Kidney (tissue), 14 donors: Measurements from ENCODE around the gene RASGRP3. TPM values are rescaled to one million over a fixed set of nuclear protein-coding genes. Genes with fewer than 3 reads are reported as not detected.

Source experiments
- DNase-seq, 5 donors: peaks; one replicate each; pipeline ENCODE4 v3.0.0-alpha.2; 2013 to 2020
- FAIRE-seq: peaks from 2 replicates; lab custom pipeline; 2012; peaks lifted over from hg19 to GRCh38; lab: Jason Lieb, UNC
- H3K27ac ChIP-seq, 2 donors: one replicate each; pipeline ENCODE4 v1.7.0; 2013; ENCODE audit warnings: low read depth in 2 of 2, low read length in 2 of 2, inconsistent platforms in 1 of 2
- H3K27me3 ChIP-seq: one replicate; pipeline ENCODE4 v1.7.1; 2013; ENCODE audit warnings: low read length, inconsistent platforms; ENCODE audit not compliant: control insufficient read depth, insufficient read depth
- H3K36me3 ChIP-seq, 3 donors: one replicate each; pipeline versions ENCODE4 v1.7.0 to v1.7.1; 2013; ENCODE audit warnings: low read length in 3 of 3, control low read depth in 1 of 3, inconsistent platforms in 1 of 3; ENCODE audit not compliant: insufficient read depth in 3 of 3, control insufficient read depth in 2 of 3
- H3K4me1 ChIP-seq, 3 donors: one replicate each; pipeline versions ENCODE4 v1.7.0 to v1.7.1; 2013; ENCODE audit warnings: low read length in 3 of 3, inconsistent platforms in 1 of 3, low read depth in 1 of 3; ENCODE audit not compliant: control insufficient read depth in 2 of 3, insufficient read depth in 2 of 3
- H3K4me3 ChIP-seq, 3 donors: one replicate each; pipeline versions ENCODE4 v1.7.0 to v1.8.1; 2013; ENCODE audit warnings: low read length in 3 of 3, control low read depth in 1 of 3, inconsistent platforms in 1 of 3
- H3K9ac ChIP-seq, 3 donors: one replicate each; pipeline versions ENCODE4 v1.7.0 to v1.7.1; 2013; ENCODE audit warnings: low read length in 3 of 3, control low read depth in 1 of 3, inconsistent platforms in 1 of 3
- H3K9me3 ChIP-seq, 3 donors: one replicate each; pipeline versions ENCODE4 v1.7.0 to v1.7.1; 2013; ENCODE audit warnings: low read length in 3 of 3, control low read depth in 1 of 3, inconsistent platforms in 1 of 3; ENCODE audit not compliant: control insufficient read depth in 2 of 3, insufficient read depth in 1 of 3
- intact Hi-C: fragments of 100-400 bp; cut with DNase I; formaldehyde crosslinking; loops from one replicate; pipeline ENCODE4 v1.11.1; 2022
- polyA plus RNA-seq: library from polyadenylated mRNA; stranded (reverse); fragments of 350-450 nt; fragmentation: Illumina TruSeq; extraction: RNeasy Lipid Tissue Mini Kit (QIAGEN cat#74804); gene quantifications from one replicate; pipeline ENCODE4 v1.2.3, GENCODE V29; 2014; ENCODE audit warnings: low read depth, low replicate concordance; ENCODE audit not compliant: insufficient read depth
- total RNA-seq: library from RNA; stranded (reverse); fragmentation: NEBNext Ultra II Directional; extraction: Animal tissue kit (Norgen Biotek cat#: 25700); gene quantifications from one replicate; pipeline ENCODE4 v1.2.1, GENCODE V29; 2021
- TF ChIP-seq, protein P1 (sequence below): IDR thresholded peaks from 3 replicates; pipeline ENCODE4 v1.5.1; 2012; ENCODE audit warnings: mild to moderate bottlenecking, moderate library complexity, borderline replicate concordance; ENCODE audit not compliant: insufficient read depth; ENCODE audit errors: extremely low read depth
- donor health status: control.
- donor health status: control.
- donor health status: control.
- donor health status: control.
- donor health status: control.
- donor health status: DM: yes; HTN: yes; CAD: no.
- donor health status: Normal renal cell carcinoma (clear cell type).

RASGRP3 gene
- total and polyA plus RNA-seq, 2 donors from 2014 or later: 7.8 to 22.6 TPM

GRCh38 chr2:33599943-33600192 is 123.4 kb downstream of the RASGRP3 start:
- peaks cover 0 to 4% (median 3%) of the 10 kb centered on the region in 3 donors for H3K36me3 ChIP-seq
- H3K9me3 ChIP-seq: no peaks in the 10 kb centered on the region
- FAIRE-seq (no peak), DNase-seq (no peak)
- intact Hi-C loops: no loop called here
- peaks cover 0 to 7% (median 5%) of the 10 kb centered on the region in 3 donors for H3K4me1 ChIP-seq
- no peak overlapping the region for H3K27ac ChIP-seq
- peak overlapping the region; percentile 88 to 98 (median 95) for H3K4me3 ChIP-seq
- H3K9ac ChIP-seq: peak overlapping the region in 2 of 3 donors; percentile 79 to 90
- TF ChIP-seq, protein P1, sequence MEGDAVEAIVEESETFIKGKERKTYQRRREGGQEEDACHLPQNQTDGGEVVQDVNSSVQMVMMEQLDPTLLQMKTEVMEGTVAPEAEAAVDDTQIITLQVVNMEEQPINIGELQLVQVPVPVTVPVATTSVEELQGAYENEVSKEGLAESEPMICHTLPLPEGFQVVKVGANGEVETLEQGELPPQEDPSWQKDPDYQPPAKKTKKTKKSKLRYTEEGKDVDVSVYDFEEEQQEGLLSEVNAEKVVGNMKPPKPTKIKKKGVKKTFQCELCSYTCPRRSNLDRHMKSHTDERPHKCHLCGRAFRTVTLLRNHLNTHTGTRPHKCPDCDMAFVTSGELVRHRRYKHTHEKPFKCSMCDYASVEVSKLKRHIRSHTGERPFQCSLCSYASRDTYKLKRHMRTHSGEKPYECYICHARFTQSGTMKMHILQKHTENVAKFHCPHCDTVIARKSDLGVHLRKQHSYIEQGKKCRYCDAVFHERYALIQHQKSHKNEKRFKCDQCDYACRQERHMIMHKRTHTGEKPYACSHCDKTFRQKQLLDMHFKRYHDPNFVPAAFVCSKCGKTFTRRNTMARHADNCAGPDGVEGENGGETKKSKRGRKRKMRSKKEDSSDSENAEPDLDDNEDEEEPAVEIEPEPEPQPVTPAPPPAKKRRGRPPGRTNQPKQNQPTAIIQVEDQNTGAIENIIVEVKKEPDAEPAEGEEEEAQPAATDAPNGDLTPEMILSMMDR: no peak
- H3K27me3 ChIP-seq: no peaks in the 10 kb centered on the region

DNA sequence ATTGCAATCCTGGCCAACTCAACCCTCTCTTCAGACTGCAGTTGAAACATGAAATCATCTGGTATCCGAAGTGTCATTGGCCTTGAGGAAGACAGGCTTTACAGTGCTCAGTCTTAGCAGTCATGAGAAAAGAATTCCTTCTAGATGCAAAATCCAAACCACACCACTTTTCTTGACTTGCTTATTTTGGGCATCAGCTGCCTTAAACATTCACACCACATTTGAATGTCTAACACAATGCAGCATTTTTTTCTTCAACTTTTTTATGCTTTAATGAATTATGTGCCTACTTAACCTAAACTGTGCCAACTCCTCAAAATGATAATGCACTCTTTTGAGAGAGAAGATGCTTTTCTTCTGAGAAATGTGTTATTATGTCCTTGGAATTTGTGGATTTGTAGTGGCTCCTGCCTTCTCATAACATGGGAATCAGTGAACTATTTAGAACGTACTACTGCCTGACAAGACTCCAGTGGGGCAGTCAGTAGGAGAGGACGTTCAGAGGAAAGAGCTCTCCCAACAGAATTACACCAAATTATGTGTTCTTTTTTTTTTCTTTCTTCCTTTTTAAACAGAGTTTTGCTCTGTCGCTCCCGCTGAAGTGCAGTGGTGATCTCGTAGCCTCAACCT is 125.9 kb downstream of the RASGRP3 start:
- intact Hi-C loops: no loop called here
- H3K9ac ChIP-seq: no peak overlapping the region
- no peak overlapping the region for H3K27ac ChIP-seq
- no peaks in the 10 kb centered on the region for H3K36me3 ChIP-seq
- peaks cover 0 to 10% (median 7%) of the 10 kb centered on the region in 3 donors for H3K4me1 ChIP-seq
- no peaks in the 10 kb centered on the region for H3K9me3 ChIP-seq
- TF ChIP-seq, protein P1: no peak
- H3K4me3 ChIP-seq: no peak overlapping the region
- no peak for FAIRE-seq
- H3K27me3 ChIP-seq: no peaks in the 10 kb centered on the region
- DNase-seq: no peak

GRCh38 chr2:33603416-33603815 is 127.0 kb downstream of the RASGRP3 start:
- FAIRE-seq: no peak

More at GRCh38 chr2:33603416-33603815, 127.0 kb downstream of the RASGRP3 start:
- H3K4me3 ChIP-seq: no peak overlapping the region
- H3K4me1 ChIP-seq: peaks cover 0 to 10% (median 0%) of the 10 kb centered on the region in 3 donors
- no peak overlapping the region for H3K27ac ChIP-seq
- H3K9me3 ChIP-seq: no peaks in the 10 kb centered on the region
- intact Hi-C loops: no loop called here
- no peak for DNase-seq
- no peaks in the 10 kb centered on the region for H3K27me3 ChIP-seq
- TF ChIP-seq, protein P1: no peak
- no peaks in the 10 kb centered on the region for H3K36me3 ChIP-seq
- no peak overlapping the region for H3K9ac ChIP-seq
